SK-N-SH treated with all-trans-retinoic acid at 6 μM for 48 hours (cell line): ENCODE measurements around the gene BPIFB2.

Experiments
- ATAC-seq: fragments of 200-7000 bp; cut with Tn5 transposase; 3 replicates; pipeline ENCODE4 v1.9.1; 2020; ENCODE audit warnings: mild to moderate bottlenecking, moderate library complexity
- ARNTL ChIP-seq: fragments of 450-650 bp; formaldehyde crosslinking; IDR thresholded peaks from 2 replicates; pipeline ENCODE4 v1.5.0; 2020; ENCODE audit warnings: low read depth, mild to moderate bottlenecking, moderate library complexity, borderline replicate concordance
- BACH2 ChIP-seq: fragments of 250-450 bp; sonication (Bioruptor Pico); IDR thresholded peaks from 2 replicates; pipeline ENCODE4 v1.9.0; 2021; ENCODE audit warnings: mild to moderate bottlenecking, borderline replicate concordance
- CSDC2 ChIP-seq: fragments of 250-450 bp; sonication (Bioruptor Pico); IDR thresholded peaks from 2 replicates; pipeline ENCODE4 v1.5.0; 2020; ENCODE audit warnings: mild to moderate bottlenecking, moderate library complexity
- GLIS3 ChIP-seq: fragments of 250-450 bp; sonication (Bioruptor Pico); IDR thresholded peaks from 2 replicates; pipeline ENCODE4 v1.5.0; 2020; ENCODE audit warnings: mild to moderate bottlenecking, moderate library complexity
- ISL1 ChIP-seq: fragments of 250-450 bp; sonication (Bioruptor Pico); IDR thresholded peaks from 2 replicates; pipeline ENCODE4 v2.1.2; 2022; ENCODE audit warnings: mild to moderate bottlenecking, moderate library complexity
- OSR1 ChIP-seq: fragments of 250-450 bp; sonication (Bioruptor Pico); IDR thresholded peaks from 2 replicates; pipeline ENCODE4 v1.8.0; 2022; ENCODE audit warnings: moderate library complexity, mild to moderate bottlenecking, inconsistent platforms
- RARB ChIP-seq: fragments of 250-450 bp; sonication (Bioruptor Pico); IDR thresholded peaks from 2 replicates; pipeline ENCODE4 v1.8.0; 2021; ENCODE audit warnings: mild to moderate bottlenecking, moderate library complexity
- TOX ChIP-seq: fragments of 250-450 bp; sonication (Bioruptor Pico); IDR thresholded peaks from 2 replicates; pipeline ENCODE4 v1.8.0; 2021; ENCODE audit warnings: mild to moderate bottlenecking, moderate library complexity, borderline replicate concordance
- ZC3H10 ChIP-seq: fragments of 250-450 bp; sonication (Bioruptor Pico); IDR thresholded peaks from 2 replicates; pipeline ENCODE4 v1.5.1; 2021; ENCODE audit warnings: mild to moderate bottlenecking, moderate library complexity
- ZFP3 ChIP-seq: fragments of 250-450 bp; sonication (Bioruptor Pico); IDR thresholded peaks from 2 replicates; pipeline ENCODE4 v1.5.0; 2020; ENCODE audit warnings: mild to moderate bottlenecking, moderate library complexity
- ZNF565 ChIP-seq: fragments of 450-650 bp; formaldehyde crosslinking; conservative IDR thresholded peaks from 2 replicates; pipeline ENCODE4 v1.5.0; 2020; ENCODE audit warnings: low read depth, mild to moderate bottlenecking, moderate library complexity
- ZNF70 ChIP-seq: fragments of 450-650 bp; formaldehyde crosslinking; IDR thresholded peaks from 2 replicates; pipeline ENCODE4 v1.5.0; 2020; ENCODE audit warnings: mild to moderate bottlenecking, moderate library complexity
- ZNF8 ChIP-seq: fragments of 450-650 bp; formaldehyde crosslinking; IDR thresholded peaks from 2 replicates; pipeline ENCODE4 v1.5.0; 2020; ENCODE audit warnings: mild to moderate bottlenecking, moderate library complexity
- TF ChIP-seq, protein P1 (sequence below): fragments of 250-450 bp; sonication (Bioruptor Pico); IDR thresholded peaks from 2 replicates; pipeline ENCODE4 v1.5.0; 2020; ENCODE audit warnings: mild to moderate bottlenecking, moderate library complexity
- TF ChIP-seq, protein P2 (sequence below): fragments of 250-450 bp; sonication (Bioruptor Pico); IDR thresholded peaks from 2 replicates; pipeline ENCODE4 v1.8.0; 2020; ENCODE audit warnings: mild to moderate bottlenecking, moderate library complexity, borderline replicate concordance
- TF ChIP-seq, protein P3 (sequence below): fragments of 250-450 bp; sonication (Bioruptor Pico); IDR thresholded peaks from 2 replicates; pipeline ENCODE4 v1.5.1; 2021; ENCODE audit warnings: mild to moderate bottlenecking, moderate library complexity
- TF ChIP-seq, protein P4 (sequence below): fragments of 250-450 bp; sonication (Bioruptor Pico); IDR thresholded peaks from 2 replicates; pipeline ENCODE4 v1.8.0; 2021; ENCODE audit warnings: low read depth, mild to moderate bottlenecking, moderate library complexity, borderline replicate concordance

The BPIFB2 gene

DNA sequence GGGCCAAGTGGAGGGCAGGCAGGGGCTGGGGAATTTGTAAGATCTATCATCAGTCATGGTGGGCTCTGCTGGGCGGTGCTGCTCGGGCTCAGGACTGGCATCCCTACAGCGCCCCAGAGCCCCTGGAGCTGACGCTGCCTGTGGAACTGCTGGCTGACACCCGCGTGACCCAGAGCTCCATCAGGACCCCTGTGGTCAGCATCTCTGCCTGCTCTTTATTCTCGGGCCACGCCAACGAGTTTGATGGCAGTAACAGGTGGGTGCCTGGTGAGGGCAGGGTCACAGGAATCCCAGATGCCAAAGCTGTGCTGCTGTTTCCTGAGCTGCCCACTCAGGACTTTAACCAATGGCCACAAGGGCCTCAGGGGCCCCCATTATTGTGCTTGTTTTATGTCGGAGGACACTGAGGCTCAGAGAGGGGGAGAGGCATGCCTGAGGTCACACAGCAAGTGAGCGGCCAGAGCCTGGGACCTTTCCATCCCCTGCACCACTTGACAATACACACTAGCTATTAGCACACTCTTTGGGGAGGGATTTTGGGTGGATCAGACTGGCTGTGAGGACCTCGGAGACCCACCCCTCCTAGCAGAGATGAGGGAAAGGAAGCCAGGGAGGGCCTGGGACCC lies 6.3 kb downstream of the BPIFB2 start:
- TF ChIP-seq OSR1, result no peak
- TF ChIP-seq, protein P1, sequence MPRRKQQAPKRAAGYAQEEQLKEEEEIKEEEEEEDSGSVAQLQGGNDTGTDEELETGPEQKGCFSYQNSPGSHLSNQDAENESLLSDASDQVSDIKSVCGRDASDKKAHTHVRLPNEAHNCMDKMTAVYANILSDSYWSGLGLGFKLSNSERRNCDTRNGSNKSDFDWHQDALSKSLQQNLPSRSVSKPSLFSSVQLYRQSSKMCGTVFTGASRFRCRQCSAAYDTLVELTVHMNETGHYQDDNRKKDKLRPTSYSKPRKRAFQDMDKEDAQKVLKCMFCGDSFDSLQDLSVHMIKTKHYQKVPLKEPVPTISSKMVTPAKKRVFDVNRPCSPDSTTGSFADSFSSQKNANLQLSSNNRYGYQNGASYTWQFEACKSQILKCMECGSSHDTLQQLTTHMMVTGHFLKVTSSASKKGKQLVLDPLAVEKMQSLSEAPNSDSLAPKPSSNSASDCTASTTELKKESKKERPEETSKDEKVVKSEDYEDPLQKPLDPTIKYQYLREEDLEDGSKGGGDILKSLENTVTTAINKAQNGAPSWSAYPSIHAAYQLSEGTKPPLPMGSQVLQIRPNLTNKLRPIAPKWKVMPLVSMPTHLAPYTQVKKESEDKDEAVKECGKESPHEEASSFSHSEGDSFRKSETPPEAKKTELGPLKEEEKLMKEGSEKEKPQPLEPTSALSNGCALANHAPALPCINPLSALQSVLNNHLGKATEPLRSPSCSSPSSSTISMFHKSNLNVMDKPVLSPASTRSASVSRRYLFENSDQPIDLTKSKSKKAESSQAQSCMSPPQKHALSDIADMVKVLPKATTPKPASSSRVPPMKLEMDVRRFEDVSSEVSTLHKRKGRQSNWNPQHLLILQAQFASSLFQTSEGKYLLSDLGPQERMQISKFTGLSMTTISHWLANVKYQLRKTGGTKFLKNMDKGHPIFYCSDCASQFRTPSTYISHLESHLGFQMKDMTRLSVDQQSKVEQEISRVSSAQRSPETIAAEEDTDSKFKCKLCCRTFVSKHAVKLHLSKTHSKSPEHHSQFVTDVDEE, result no peak
- no peak for TF ChIP-seq ARNTL (CRISPR knock-in tag)
- TF ChIP-seq ZFP3, result no peak
- no peak for TF ChIP-seq ISL1 (CRISPR knock-in tag)
- TF ChIP-seq, protein P2, sequence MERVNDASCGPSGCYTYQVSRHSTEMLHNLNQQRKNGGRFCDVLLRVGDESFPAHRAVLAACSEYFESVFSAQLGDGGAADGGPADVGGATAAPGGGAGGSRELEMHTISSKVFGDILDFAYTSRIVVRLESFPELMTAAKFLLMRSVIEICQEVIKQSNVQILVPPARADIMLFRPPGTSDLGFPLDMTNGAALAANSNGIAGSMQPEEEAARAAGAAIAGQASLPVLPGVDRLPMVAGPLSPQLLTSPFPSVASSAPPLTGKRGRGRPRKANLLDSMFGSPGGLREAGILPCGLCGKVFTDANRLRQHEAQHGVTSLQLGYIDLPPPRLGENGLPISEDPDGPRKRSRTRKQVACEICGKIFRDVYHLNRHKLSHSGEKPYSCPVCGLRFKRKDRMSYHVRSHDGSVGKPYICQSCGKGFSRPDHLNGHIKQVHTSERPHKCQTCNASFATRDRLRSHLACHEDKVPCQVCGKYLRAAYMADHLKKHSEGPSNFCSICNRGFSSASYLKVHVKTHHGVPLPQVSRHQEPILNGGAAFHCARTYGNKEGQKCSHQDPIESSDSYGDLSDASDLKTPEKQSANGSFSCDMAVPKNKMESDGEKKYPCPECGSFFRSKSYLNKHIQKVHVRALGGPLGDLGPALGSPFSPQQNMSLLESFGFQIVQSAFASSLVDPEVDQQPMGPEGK, result no peak
- TF ChIP-seq TOX (CRISPR knock-in tag), result no peak
- TF ChIP-seq ZNF565 (CRISPR knock-in tag), result no peak
- ATAC-seq, result no peak

DNA sequence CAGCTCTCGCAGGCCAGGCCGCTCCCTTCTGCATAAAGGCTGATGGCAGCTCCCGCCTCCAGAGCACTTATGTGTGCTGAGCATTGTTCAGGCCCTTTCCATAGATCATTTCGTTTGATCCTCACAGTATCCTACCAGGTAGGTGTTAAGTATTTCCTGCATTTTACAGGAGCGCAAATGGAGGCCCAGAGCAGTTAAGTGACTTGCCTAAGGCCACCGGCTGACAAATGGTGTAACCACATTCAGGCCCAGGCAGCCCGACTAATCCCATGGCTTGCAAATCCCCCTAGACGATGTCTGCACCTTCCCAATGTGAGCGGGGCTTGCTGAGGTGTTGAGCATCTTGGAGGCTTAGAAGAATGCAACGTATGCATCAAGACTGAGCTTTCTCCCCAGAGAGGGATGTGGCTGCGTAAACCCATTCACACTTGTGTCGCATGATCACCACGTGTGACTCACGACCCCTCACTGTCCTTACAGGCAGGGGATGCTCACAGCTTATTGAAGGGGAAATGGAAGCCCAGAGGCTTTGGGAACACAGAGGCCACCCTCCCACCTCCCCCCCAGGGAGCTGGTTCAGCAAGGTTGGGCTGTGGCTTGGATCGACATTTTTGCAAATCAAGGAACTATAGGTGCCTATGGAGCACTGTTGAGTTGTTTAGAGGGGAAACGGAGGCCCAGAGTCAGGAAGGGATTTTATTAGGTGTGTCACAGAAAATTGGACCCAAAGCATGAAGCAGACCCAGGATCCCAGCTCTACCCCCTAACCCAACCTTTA lies 7.0 kb downstream of the BPIFB2 start:
- no peak for ATAC-seq
- TF ChIP-seq GLIS3 (CRISPR knock-in tag) (no peak), RARB (CRISPR knock-in tag) (no peak), ISL1 (CRISPR knock-in tag) (no peak), ZNF565 (CRISPR knock-in tag) (no peak), ZFP3 (no peak), ZNF70 (CRISPR knock-in tag) (no peak), BACH2 (CRISPR knock-in tag) (no peak), ZC3H10 (no peak), CSDC2 (CRISPR knock-in tag) (no peak), OSR1 (no peak), ZNF8 (no peak), TOX (CRISPR knock-in tag) (no peak)
- TF ChIP-seq, protein P2, result no peak
- TF ChIP-seq, protein P3, sequence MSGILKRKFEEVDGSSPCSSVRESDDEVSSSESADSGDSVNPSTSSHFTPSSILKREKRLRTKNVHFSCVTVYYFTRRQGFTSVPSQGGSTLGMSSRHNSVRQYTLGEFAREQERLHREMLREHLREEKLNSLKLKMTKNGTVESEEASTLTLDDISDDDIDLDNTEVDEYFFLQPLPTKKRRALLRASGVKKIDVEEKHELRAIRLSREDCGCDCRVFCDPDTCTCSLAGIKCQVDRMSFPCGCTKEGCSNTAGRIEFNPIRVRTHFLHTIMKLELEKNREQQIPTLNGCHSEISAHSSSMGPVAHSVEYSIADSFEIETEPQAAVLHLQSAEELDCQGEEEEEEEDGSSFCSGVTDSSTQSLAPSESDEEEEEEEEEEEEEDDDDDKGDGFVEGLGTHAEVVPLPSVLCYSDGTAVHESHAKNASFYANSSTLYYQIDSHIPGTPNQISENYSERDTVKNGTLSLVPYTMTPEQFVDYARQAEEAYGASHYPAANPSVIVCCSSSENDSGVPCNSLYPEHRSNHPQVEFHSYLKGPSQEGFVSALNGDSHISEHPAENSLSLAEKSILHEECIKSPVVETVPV (CRISPR knock-in tag), result no peak
- TF ChIP-seq, protein P4, sequence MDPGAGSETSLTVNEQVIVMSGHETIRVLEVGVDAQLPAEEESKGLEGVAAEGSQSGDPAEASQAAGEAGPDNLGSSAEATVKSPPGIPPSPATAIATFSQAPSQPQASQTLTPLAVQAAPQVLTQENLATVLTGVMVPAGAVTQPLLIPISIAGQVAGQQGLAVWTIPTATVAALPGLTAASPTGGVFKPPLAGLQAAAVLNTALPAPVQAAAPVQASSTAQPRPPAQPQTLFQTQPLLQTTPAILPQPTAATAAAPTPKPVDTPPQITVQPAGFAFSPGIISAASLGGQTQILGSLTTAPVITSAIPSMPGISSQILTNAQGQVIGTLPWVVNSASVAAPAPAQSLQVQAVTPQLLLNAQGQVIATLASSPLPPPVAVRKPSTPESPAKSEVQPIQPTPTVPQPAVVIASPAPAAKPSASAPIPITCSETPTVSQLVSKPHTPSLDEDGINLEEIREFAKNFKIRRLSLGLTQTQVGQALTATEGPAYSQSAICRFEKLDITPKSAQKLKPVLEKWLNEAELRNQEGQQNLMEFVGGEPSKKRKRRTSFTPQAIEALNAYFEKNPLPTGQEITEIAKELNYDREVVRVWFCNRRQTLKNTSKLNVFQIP, result no peak
- TF ChIP-seq, protein P1, result no peak
